ENCODE measurements around the gene MAL. TPM values are rescaled to one million over a fixed set of nuclear protein-coding genes. Genes with fewer than 3 reads are reported as not detected.

MAL gene
- total RNA-seq, 4 donors from 2014 or later, result 0.93 to 4.7 TPM; not detected in 2

DNA sequence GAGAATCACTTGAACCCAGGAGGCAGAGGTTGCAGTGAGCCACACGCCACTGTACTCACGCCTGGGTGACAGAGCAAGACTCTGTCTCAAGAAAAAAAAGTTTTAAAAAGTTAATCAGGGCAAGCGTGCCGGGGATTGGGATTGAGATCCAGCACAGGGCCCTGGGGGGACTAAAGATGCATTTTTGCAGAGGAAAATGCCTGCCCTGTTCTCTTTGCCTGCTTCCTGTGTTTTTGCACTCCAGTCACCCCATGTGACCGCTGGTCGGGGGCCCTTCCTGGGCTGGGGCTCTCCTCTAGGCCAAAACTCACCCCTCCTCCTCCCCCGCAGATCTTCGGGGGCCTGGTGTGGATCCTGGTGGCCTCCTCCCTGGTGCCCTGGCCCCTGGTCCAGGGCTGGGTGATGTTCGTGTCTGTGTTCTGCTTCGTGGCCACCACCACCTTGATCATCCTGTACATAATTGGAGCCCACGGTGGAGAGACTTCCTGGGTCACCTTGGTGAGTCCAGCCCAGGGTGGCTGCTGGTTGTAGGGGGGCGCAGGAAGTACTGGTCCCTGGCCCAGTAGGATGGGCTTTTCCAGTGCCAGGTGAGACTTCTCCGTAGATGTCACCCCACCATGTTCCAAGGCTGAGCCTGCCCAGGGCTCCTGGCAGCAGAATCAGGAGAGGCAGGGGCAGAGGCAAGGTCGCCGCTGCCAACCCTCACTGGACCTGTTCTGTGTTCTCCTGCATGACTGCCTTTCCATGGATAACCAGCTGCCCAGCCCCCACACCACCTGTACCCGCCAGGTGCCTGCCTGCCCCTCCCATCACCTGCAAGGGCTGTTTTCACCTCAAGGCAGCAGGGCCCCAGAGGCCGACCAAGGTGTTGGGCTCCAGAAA is 22.4 kb downstream of the MAL start:
- DNase-seq (ENCODE audit: low spot score) (no peak), ATAC-seq (ENCODE audit: low FRiP score) (no peak)
- TF ChIP-seq CTCF (IDR thresholded peaks at IDR 0.05), result no peak

- TF ChIP-seq CTCF (IDR thresholded peaks at IDR 0.05), result no peak
- DNase-seq (ENCODE audit: low spot score) (no peak), ATAC-seq (ENCODE audit: low FRiP score) (no peak)
These were observed 23.5 kb downstream of the MAL start for GRCh38 chr2:95048825-95049682.

- ATAC-seq (ENCODE audit: low FRiP score) (no peak), DNase-seq (ENCODE audit: low spot score) (no peak)
- no peak for TF ChIP-seq CTCF (IDR thresholded peaks at IDR 0.05)
These were observed 24.1 kb downstream of the MAL start for GRCh38 chr2:95049683-95049955.

DNA sequence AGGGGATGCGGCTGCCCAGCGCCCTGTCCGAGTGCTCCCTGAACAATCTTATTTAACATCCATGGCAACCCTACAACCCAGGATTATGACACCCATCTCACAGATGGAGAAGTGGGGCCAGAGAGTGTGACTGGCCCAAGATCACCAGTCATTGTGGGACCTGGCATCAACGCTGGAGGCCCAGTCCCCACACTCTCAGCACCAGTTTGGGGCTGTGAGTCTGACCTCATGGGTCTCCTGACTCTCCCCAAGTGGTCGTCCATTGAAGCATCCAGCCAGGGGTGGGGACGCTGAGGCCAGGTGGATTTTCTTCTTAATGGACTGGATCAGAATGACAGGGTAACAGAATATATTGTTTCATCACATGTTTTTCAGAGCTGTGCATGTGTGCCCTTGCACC is 24.5 kb downstream of the MAL start:
- DNase-seq (ENCODE audit: low spot score) (no peak), ATAC-seq (ENCODE audit: low FRiP score) (no peak)
- TF ChIP-seq CTCF (IDR thresholded peaks at IDR 0.05), result no peak

DNA sequence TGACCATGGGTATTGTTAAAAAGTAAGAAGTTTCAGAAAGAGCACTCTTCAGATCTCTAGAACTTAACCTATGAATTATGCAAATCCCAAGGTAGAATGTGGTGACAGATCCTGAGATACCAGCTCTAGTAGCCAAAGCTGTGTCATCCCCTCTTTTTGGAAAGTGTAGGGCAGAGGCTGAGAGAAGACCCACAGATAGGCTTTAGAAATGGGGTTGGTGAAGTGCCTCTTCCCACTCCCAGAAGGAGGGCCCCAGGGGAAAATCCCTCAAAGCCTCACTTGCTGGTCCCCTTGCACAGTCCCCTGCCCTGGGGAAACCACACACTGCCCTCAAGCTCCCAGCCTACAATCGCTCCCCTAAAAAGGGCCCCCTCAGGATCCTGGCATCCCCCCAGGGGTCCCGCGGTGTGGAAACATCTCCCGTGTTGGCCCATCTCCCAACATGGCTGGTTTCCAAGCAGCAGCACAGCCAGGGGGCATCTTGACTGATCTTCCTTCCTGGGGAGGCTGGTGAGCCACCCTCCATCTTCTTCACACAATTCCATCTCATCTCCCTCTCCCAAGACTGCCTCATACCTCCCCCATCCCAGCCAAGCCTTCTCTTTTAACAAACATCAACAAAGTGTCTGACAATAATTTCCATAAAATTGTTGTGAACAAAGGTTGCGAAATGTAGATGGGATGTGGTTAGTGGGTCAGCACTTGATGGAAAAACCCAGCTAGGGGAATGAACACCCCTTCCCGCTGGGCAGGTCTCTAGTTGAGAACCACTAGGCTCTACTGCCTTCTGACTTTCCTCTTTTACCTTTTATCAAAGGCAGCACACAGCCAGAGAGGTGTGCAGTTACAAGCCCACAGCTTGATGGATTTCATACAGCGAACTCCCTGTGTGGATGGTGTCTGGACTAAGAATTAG is 25.1 kb downstream of the MAL start:
- no peak for TF ChIP-seq CTCF (IDR thresholded peaks at IDR 0.05)
- DNase-seq (ENCODE audit: low spot score) (no peak), ATAC-seq (ENCODE audit: low FRiP score) (no peak)

- ATAC-seq (ENCODE audit: low FRiP score) (no peak), DNase-seq (ENCODE audit: low spot score) (no peak)
- TF ChIP-seq CTCF (IDR thresholded peaks at IDR 0.05), result no peak
These were observed 26.1 kb downstream of the MAL start for GRCh38 chr2:95051626-95052025.
